ENCODE data around the gene ZFHX3.

ZFHX3 gene

DNA sequence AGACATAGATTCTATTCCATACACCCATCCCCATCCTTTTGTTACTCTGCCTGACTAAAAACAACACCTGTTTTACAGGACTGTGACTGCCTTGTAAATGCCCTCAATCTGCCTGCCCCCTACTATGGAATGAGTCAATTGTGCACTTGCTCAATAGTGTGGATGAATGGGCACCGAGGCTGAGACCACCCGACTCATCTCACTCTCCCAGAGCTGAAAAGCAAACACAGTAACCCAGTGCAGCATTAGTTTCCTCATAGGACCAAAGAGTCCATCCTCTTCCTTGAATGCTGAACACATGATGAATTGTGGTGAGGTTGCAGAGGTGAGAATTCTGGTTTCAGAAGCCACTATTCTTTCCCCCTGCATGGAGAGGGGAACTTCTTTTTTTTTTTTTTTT is 233.7 kb downstream of the ZFHX3 start:
- DNase-seq: peak; percentile 3

DNA sequence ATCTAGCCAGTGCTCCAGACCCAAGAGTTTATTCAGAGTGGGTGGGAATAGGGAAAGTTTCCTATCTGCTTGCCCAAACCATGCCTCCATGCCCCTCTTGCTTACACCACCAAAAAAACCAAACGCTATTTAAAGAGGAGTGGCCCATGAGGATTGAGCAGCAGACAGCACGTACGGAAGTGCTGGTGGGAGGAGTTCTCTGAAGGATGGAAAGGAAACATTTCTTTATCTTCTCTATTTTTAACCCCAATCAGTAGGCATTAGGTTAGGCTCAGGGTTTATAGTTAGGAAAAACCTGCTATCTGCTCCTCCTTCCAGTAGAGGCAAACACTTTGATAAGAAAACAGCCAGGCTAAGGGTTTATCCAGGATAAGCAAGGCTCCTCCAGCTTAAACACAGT is 235.3 kb downstream of the ZFHX3 start:
- DNase-seq: no peak

DNA sequence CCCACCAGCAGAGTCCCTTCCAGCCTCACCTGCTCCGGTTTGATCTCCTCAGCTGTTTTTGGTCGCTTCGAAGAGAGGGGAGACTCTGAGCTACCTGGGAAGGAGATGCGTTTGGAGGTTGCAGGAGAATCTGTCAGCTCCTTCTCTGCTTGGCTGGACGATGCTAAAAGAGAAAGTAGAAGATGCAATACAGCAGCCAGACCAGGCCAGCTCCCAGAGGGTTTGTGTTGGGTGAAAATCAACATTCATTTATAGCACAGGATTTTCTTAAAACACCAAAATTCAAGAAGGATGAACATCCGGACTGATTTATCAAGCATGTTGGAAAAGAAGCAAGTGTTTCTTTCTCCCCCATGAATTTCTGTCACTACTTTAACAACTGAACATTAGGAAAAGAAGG is 236.1 kb downstream of the ZFHX3 start:
- no peak for DNase-seq

DNA sequence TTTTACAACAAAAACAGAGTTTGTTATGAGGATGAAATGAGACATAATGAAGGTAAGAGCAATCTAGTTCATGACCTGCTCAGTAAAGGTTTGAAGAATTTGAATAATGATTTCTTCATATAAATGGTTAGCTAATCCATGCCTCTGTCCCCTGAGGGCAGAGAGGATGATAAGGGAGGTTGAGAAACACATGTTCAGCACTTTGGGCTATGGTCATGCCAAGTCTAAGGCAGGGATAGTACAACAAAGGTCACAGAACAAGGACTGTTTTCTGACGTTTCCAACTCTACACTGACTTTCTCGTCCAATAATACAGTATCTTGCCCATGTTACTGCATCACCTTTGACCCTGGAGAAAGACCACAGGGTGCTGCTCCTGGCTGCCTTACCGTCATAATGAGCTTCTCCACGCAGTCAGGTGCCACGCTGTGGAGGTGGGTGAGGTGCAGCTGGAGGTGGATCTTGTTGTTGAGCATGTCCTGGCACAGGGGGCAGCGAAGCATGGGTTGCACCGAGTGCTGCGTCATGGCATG is 236.7 kb downstream of the ZFHX3 start:
- DNase-seq: no peak

DNA sequence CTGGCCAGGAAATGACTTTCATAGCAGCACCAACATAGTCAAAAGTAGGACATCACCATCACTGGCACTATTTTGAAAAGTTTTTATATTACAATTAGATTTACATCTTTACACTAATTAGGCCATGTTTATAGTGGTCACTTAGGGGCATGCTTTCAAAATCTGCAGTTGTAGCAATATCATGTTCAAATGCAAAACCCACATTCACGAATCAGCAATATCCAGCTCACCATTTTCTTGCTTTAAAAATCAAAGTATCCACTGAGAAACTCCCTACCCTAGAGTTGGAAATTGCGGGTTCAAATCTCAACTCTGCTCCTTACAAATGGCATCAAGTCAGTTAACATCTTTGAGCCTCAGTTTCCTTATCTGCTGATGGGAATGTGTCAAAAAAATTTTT is 237.4 kb downstream of the ZFHX3 start:
- no peak for DNase-seq

DNA sequence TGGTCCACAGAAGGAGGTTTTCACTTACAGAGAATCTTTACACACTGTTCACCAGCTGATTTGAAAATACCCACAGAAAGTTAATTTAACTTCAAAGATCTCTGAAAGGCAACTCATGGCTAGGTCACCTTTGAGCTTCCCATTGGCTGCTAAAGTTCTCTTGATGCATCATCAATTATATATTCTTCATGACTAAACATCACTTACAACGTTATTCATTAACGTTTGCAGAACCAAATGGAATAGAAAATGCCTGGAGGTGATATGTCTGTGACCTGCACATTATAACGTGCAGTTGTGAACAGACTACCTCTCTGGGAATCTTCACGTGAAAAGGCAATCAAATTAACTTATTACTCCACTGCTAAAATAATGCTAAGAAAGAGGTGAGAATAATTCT is 238.5 kb downstream of the ZFHX3 start:
- no peak for DNase-seq

DNA sequence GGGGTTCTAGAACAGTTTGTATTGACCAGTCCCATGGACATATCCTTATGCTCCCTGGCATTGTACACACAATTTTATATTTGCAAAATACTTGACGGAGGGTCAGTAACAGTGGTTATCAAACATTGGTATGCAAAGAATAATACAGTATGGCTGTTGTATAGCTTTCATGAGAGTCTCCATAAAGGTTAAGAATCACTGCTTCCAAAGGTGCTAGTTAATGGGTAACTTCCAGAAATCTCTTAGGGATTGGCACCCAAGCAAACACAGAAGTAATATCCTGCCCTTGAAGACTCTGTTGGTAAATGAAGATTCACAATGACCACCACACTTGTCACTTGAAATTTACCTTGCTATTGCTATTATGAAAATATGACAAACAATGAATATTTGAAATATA is 239.2 kb downstream of the ZFHX3 start:
- DNase-seq: no peak

DNA sequence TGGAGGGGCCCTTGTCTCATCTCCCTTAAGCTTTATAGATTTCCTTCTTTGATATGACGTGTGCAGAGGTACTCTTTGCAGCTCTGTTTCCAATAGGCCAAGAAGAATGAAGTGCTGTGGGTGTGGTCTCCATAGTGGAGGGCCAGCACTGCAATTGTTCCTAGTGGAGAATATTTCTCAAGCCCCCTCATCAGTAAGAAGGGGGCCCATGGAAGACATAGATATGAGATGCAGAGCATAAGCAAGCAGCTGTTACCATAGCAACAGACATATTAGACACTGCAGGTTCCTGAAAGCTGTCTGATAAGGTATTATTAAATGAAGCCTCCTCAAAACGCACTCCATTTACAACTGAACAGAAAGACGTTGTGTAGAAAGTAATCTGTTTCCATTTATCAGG is 240.7 kb downstream of the ZFHX3 start:
- no peak for DNase-seq

DNA sequence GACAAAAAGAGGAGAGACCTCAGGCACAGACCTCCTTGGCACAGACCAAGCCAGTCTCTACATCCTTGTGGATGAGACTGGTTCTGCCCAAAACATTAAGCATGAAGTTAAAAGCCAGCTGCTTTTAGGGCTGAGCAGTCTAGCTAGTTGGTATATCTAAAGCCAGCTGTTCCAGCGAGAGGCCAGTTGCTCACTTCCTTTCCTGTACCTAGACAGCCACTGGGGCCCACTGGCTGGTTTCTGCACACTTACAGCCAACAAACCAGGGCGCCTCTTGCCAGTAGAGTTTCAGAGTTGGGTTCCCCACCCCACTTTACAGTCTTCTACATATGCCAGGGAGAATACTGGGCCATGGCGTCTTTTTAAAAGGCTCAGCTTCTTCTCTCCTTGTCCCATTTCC is 242.4 kb downstream of the ZFHX3 start:
- DNase-seq: no peak

DNA sequence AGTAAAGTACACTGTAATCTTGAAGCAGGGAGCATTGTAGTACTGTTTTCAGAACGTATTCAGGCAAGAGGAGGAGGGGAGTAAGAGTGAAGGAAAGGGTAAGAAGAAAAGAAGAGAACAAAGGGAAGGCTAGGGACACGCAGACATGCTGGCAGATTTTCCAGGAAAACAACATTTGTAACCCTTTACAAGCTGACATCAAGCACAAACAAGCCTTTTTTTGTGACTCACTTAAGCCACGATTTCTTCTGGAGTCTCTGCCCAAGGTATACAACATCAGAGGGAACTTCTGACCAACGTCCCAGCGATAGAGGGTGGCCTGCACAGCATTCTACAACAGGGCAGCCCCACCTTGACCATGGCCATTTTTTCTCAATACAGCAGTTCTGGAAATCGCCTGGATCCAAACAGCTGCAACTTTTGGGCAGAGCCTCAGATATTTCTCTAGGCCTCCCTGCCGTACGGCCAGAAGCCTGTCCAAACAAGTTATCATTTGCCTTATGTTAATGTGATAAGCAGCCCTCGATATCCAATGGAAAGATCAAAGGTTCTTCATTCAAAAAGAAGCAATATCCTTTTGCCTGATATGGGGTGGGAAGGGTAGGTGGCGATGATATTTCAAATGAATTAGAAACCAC is 247.3 kb downstream of the ZFHX3 start:
- DNase-seq: no peak

DNA sequence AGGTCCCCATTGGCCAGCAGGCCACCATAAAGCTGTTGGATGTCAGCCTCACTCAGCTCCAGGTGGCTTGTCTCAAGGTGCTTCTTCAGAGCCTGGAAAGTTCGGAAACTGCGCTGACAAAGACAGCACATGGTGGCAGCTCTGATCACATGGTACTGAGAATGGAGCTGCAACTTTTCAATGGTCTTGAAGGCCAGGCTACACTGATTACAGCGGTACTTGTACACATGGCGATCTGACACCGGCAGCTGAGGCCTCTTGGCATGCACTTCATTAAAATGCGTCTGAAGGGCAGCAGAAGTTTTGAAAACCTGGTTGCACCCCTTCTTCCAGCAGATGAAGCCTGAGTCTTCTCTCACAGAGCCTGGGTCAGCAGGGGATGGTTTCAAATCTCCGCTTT is 249.7 kb downstream of the ZFHX3 start:
- no peak for DNase-seq

DNA sequence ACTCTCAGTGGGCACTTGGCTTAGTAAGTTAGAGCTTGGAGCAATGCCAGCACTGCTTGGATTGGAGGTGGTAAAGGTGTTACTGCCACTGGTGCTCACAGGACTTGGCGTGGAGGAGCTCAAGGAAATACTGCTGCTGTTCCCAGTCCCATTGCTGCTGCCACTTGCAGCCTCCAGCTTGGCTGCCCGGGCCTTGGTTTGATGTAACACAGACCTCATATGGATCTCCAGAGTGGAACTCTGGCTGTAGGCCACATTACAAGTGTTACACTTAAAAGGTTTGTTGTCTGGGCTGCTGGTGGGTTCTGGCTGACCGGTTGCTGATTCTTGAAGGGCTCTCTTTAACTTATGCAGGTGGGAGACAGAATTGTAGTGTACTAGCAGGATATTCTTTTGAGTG is 250.3 kb downstream of the ZFHX3 start:
- DNase-seq: no peak

DNA sequence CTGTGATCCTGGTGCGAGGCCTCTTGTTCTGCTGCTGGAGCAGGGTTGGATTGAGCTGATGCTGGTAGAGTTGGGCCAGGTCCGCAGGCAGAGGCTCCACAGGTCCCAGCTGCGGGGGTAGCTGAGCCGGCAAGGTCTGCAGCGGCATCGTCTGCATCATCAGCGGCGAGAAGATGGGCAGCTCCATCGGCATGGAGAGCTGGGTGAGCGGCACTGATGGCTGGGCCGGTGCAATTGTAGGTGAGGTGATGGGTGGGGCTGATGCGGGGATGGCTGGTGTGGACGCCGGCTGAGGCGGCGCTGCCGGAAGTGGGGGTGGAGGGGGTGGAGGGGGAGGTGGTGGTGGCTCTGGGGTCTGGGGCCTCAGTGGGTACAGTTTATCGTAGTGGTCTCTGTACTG is 251.7 kb downstream of the ZFHX3 start:
- DNase-seq: no peak

DNA sequence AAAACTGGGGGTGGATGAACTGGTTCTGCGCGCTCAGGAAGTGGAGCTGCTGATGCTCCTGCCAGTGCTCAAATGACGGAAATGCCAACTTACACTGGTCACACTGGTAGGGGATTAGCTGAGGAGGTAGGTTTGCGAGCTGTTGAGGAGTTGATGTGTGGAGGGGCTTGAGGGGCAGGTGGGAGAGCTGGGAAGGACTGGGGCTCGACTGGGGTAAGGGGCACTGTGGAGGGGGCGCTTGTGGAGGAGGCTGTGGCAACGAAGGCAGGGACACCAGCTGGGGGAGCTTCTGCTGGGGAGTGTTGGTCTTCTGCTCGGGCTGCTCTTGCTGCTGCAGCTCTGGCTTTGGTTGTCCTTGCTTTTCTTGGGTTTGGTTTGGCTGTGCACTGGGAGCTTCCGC is 252.9 kb downstream of the ZFHX3 start:
- no peak for DNase-seq

DNA sequence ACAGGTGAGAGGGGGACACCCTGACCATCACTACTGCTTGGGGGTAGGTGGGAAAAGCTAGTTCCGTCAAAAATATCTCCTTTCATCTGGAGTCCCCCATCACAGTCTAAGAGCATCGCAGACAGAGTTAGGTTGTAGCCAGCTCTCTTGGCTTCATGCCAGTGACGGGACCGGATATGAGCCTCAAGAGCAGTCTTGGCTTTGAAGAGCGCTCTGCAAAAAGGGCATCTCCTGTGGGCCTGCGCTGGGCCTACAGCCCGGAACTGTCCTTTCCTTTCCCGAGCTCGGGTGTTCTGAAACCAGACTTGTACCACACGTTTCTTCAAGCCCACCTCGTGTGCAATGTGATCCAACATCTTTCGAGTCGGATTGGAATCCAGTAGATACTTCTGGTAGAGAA is 253.6 kb downstream of the ZFHX3 start:
- no peak for DNase-seq

DNA sequence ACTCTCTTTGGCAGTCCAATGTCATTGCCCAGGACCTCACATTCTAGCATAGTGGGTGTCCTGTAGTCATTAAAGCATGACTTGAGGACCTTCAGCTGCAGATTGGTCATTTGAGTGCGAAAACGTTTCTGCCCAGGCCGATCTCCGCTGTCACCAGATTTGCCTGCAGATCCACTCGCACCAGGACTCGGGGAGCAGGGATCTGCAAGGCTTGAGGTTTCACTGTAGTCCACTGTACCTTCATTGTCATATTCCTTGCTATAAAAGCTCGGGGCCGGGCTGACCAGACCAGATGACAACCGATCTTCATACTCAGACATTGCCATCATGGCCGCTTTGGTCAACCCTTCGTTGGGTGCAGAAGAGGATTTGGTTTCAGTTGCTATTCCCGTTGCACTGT is 254.2 kb downstream of the ZFHX3 start:
- DNase-seq: no peak

DNA sequence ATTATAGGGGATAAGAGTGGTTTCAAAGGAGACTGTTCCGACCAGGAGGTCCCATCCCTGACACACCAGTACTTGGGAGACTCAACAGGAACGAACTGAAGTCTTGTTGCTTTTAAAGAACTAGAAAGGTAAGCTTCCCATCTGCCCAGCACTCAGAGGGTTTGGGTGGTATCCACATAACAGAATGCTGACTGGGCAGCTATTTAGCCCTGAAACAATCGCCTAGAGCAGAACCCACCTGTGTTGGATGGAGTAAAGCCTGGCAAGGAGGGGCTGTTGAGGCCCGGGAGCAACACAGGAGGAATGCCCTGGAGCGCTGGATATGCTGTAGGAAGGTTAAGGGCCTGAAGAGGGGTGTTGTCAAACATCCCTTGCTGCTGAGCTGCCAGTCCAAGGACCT is 254.9 kb downstream of the ZFHX3 start:
- DNase-seq: no peak

DNA sequence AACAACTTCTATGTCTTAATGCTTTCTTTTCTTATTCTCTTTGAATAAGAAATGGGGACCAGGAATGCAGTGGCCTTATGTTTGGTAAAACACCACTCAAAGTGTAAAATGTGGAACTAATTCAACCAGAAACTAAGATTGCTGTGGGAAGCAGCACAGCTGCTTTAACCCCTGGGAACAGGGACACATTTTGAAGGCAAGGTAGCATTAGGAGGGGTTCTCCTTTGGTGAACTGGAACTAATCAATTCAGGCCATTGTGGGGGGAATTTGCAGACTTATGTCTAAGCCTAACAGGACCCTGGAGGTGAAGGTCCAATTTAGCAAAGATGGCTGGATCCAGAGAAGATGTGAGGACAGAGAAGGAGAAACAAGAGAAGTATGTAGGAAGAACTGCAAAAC is 256.1 kb downstream of the ZFHX3 start:
- DNase-seq: no peak

DNA sequence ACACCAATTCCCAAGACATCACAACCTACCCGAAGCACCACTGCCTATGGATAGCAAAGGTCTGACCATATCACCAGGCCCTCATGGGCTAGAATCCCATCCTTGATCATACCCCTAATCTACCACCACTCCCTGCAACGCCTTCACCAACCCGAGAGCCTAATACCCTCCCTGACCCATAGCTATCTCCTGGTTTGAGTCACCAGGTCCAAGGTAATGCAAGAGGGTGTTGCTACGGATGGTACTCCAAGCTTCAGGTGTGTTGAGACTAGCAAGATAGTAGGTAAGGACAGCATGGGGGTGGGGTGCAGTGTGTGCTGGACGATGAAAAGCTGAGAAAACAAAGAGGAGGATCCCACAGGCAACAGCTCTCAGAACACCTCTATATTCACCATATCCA is 258.0 kb downstream of the ZFHX3 start:
- no peak for DNase-seq

DNA sequence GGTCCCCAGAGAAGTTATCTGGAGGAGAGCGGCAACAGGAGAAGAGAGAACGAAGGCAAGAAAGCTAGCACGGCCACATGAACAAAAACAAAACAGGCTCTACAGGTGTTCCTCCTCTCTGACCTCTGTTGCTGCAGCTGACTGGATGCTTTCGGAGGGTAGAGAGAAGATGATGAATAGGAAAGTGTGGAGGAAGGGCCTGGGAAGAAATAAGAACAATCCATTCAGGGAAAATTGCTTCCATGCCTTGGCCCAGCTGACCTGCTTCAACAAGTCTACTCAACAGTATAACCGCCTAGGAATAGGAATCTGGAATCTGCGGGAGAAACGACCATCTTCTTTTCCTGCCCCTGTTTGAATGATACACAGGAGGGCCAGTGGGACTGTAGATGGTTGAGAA is 258.5 kb downstream of the ZFHX3 start:
- no peak for DNase-seq

DNA sequence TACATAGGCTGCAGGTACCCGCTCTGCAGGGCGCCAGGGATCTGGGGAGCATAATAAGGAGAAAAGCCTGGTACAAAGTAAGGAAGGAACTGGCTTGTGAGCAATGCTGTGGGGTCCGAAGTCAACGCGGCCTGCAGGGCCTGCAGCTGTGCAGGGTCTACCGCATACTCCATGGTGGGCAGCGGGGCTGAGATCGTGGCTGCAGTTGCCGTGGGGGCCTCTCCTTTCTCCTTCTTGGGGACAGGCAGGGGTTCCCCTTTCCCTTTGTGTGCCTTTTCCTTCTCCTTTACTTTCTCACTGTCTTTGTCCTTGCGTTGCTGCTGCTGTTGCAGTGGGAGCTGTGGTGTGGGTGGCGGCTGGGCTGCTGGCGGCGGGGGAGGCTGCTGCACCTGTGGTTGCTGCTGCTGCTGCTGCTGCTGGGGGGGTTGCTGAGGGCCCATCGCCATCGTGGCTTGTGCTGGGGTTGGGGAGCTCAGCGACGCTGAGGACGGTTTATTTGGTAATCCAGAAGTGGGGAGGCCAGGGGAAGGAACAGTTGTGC is 259.6 kb downstream of the ZFHX3 start:
- DNase-seq: no peak

DNA sequence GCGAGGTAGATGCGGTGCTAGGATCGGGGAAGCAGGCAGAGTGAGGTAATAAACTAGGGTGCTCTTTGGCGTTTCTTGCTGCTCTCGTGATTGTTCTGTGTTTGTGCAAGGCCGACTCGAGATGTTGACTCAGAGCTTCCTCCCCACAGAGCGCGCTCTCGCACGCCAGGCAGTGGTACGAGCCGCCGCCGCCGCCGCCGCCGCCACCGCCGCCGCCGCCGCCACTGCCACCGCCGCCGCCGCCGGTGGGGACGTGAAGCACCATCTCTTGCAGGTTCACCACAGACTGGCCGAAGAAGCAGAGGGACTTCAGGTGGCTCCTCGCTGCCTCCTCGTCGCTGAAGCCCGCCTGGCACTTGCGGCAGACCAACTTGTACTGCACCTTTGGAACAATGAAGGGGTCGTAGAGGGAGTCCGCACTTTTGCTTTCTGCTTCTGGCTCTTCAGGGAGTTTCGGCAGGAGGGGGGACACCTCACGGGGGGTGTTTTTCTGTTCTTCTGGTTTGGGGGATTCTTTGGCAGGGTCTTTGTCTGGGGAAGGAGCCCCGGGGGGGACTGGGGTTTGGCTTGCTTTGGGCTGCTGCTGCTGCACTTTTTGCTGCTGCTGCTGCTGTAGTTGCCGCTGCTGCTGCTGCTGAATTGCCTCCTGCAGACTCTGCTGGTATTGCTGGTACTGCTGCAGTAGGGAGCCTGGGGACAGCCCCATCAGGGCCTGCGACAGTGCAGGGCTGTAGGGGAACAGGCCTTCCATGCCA is 260.2 kb downstream of the ZFHX3 start:
- DNase-seq: peak; percentile 84

DNA sequence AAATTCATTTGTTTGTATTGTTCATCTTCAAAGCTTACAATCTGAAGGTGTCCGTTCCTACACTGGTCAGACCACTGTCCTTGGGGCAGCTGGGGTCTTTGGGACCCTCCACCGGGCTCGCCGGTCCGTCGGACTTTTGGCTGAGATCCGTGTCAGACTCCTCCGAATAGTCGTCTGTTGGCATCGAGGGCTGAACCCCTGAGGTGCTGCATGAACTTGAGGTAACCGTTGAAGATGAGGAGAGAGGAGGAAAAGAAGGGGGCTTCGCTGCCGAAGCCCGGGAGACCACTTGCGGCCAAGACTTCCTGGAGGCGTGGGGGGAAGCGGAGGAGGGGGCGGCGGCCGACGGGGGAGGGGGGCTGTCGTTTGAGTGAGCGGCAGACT is 260.8 kb downstream of the ZFHX3 start:
- DNase-seq: no peak

DNA sequence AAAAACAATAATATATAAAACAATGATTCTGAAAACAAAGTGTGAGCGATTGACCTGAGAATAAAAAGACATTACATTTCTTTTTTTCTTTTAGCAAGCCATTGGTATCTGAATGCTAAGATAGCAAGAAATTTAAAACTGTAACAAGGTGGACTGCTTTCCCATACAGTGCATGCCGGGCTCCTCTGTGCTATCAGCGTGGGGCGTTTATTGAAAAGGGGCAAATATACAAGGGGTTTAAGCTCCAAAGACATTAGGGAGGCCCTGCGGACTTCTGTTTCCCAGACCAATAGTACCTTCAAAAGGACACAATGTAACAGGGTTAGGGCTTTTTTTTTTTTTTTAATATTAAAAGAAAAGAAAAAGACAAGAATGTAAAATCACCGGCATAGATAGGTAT is 261.3 kb downstream of the ZFHX3 start:
- no peak for DNase-seq

DNA sequence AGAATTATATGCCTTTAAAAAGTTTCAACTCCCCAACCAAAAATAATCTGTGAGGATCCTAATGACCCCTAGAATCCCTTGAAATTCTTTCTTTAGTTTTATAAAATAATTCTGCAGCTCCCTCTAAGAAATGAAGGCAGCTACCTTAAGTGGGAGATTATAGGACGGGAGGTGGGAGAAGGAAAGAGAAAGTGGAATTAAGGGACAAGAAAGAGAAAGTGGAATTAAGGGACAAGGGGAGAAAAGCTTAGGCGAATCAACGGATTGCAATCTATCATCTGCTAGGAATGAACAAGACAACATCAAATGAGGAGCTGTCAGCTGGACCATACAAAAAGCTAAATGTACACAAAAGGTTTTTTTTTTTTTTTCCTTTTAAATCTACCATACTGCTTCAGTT is 262.0 kb downstream of the ZFHX3 start:
- no peak for DNase-seq
